Activated naive CD4-positive, alpha-beta T cell treated with anti-CD3 and anti-CD28 coated beads, Interleukin-2, amount 50 U/mL, for 24 hours (primary cell): ENCODE measurements around the gene TYW1B.
"Not testable (repeated sequence)": the region's sequence is repeated elsewhere in the genome, so short reads cannot be mapped to it uniquely, and the experiment has no call there.

ENCODE experiments used
- H3K27ac Mint-ChIP-seq: one replicate; pipeline ENCODE4 v1.8.0; 2021; ENCODE audit warnings: mild to moderate bottlenecking, mixed read lengths
- H3K27me3 Mint-ChIP-seq: one replicate; pipeline ENCODE4 v1.8.0; 2021; ENCODE audit warnings: mixed read lengths
- H3K36me3 Mint-ChIP-seq: one replicate; pipeline ENCODE4 v1.8.0; 2021; ENCODE audit warnings: mixed read lengths
- H3K4me1 Mint-ChIP-seq: one replicate; pipeline ENCODE4 v1.8.0; 2021; ENCODE audit warnings: mixed read lengths
- H3K4me3 Mint-ChIP-seq: one replicate; pipeline ENCODE4 v1.8.0; 2021; ENCODE audit warnings: mild to moderate bottlenecking, mixed read lengths
- H3K9me3 Mint-ChIP-seq: one replicate; pipeline ENCODE4 v1.8.0; 2021; ENCODE audit warnings: mixed read lengths

Gene TYW1B

GRCh38 chr7:72604771-72605611, 223.0 kb downstream of the TYW1B start:
- H3K4me3 Mint-ChIP-seq, H3K4me1 Mint-ChIP-seq, H3K9me3 Mint-ChIP-seq, H3K27me3 Mint-ChIP-seq, H3K27ac Mint-ChIP-seq: not testable (repeated sequence)
- peaks cover 32% of the 10 kb centered on the region for H3K36me3 Mint-ChIP-seq

DNA sequence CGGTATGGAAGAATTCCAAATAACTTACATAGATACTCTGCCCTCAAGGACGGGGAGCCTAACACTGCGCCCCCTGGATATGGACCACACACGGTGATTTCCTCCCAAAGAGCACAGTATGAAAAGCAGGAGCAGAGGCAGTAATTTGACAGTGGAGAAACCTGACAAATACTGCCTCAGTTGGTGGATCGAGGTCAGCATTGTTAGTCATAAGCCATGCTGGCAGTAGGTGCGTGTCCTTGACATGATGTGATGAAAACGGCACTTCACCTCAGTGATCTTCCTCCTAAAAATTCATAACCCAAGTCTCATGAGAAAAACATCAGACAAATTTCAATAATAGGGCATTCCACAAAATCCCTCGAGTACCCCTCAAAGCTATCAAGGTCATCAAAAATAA, 224.5 kb downstream of the TYW1B start:
- H3K4me3 Mint-ChIP-seq, H3K27ac Mint-ChIP-seq, H3K9me3 Mint-ChIP-seq, H3K4me1 Mint-ChIP-seq, H3K27me3 Mint-ChIP-seq: not testable (repeated sequence)
- H3K36me3 Mint-ChIP-seq: peaks cover 30% of the 10 kb centered on the region

GRCh38 chr7:72603073-72603472, 224.9 kb downstream of the TYW1B start:
- H3K27ac Mint-ChIP-seq: no peak overlapping the region
- H3K4me3 Mint-ChIP-seq: no peak overlapping the region
- no peaks in the 10 kb centered on the region for H3K27me3 Mint-ChIP-seq
- peaks cover 28% of the 10 kb centered on the region for H3K36me3 Mint-ChIP-seq
- H3K9me3 Mint-ChIP-seq: no peaks in the 10 kb centered on the region
- peaks cover 4% of the 10 kb centered on the region for H3K4me1 Mint-ChIP-seq

GRCh38 chr7:72601683-72602082, 226.3 kb downstream of the TYW1B start:
- not testable (repeated sequence) for H3K27me3 Mint-ChIP-seq, H3K9me3 Mint-ChIP-seq, H3K27ac Mint-ChIP-seq, H3K4me3 Mint-ChIP-seq, H3K4me1 Mint-ChIP-seq
- H3K36me3 Mint-ChIP-seq: peaks cover 23% of the 10 kb centered on the region

DNA sequence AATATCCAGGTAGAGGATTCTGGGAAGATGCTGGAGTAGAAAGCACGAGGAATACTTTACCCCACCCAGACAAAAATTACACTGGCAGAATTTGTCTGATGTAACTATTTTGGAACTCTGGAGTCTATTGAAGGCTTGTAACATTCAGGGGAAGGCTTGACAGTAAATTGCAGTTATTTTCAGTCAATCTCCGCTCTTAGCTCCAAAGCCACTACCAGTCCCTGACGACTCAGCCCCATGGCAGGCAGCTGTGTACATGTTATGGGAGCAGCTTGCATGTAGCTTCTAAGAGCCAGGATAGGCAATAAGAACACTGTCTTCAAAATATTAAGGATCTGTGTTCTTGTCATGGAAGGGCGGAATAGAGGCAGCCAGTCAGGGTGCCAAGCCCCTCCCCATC, 238.0 kb downstream of the TYW1B start:
- peaks cover 11% of the 10 kb centered on the region for H3K9me3 Mint-ChIP-seq
- not testable (repeated sequence) for H3K4me1 Mint-ChIP-seq, H3K27ac Mint-ChIP-seq, H3K4me3 Mint-ChIP-seq, H3K27me3 Mint-ChIP-seq
- H3K36me3 Mint-ChIP-seq: peaks cover 37% of the 10 kb centered on the region

DNA sequence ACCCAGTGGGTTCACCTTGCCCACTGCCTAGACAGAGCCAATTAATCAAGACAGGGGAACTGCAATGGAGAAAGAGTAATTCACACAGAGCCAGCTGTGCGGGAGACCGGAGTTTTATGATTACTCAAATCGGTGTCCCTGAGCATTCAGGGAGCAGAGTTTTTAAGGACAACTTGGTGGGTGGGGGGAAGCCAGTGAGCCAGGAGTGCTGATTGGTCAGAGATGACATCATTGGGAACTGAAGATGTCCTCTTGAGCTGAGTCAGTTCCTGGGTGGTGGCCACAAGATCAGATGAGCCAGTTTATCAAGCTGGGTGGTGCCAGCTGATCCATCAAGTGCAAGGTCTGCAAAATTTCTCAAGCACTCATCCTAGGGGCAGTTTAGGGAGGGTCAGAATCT, 240.7 kb downstream of the TYW1B start:
- not testable (repeated sequence) for H3K4me1 Mint-ChIP-seq, H3K27ac Mint-ChIP-seq, H3K4me3 Mint-ChIP-seq, H3K27me3 Mint-ChIP-seq
- H3K36me3 Mint-ChIP-seq: peaks cover 45% of the 10 kb centered on the region
- peaks cover 11% of the 10 kb centered on the region for H3K9me3 Mint-ChIP-seq

GRCh38 chr7:72584576-72584975, 243.4 kb downstream of the TYW1B start:
- peaks cover 34% of the 10 kb centered on the region for H3K36me3 Mint-ChIP-seq
- H3K27me3 Mint-ChIP-seq, H3K9me3 Mint-ChIP-seq, H3K27ac Mint-ChIP-seq, H3K4me3 Mint-ChIP-seq, H3K4me1 Mint-ChIP-seq: not testable (repeated sequence)

DNA sequence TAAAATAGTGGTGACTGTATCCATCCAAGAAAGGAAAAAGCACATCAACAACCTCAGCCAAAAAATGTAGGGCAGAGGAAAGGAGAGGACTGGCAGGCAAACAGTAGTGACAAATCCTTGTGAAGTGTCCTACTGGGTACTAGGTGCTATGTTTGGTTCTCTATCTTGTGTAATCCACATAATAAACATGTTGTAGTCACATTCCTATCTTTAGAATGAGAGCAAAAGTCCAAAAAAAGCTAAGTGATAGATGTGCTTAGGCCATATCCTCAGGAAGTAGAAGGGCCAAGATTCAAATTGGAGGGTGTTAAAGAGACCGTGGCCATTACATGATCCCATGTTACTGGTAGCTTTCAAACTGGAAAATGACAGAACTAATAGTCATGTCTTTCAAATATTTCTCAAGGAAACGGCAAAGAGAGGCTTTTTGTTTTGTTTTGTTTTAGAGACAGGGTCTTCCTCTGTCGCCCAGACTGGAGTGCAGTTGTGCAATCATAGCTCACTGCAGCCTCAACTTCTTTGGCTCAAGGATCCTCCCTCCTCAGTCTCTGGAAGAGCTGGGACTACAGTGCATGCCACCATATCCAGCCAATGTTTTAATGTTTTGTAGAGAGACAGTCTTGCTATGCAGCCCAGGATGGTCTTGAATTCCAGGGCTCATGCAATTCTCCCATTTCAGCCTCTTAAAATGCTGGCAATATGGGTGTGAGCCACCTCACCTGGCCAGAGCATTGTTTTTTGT, 244.2 kb downstream of the TYW1B start:
- H3K4me1 Mint-ChIP-seq, H3K4me3 Mint-ChIP-seq, H3K9me3 Mint-ChIP-seq, H3K27me3 Mint-ChIP-seq, H3K27ac Mint-ChIP-seq: not testable (repeated sequence)
- peaks cover 31% of the 10 kb centered on the region for H3K36me3 Mint-ChIP-seq

DNA sequence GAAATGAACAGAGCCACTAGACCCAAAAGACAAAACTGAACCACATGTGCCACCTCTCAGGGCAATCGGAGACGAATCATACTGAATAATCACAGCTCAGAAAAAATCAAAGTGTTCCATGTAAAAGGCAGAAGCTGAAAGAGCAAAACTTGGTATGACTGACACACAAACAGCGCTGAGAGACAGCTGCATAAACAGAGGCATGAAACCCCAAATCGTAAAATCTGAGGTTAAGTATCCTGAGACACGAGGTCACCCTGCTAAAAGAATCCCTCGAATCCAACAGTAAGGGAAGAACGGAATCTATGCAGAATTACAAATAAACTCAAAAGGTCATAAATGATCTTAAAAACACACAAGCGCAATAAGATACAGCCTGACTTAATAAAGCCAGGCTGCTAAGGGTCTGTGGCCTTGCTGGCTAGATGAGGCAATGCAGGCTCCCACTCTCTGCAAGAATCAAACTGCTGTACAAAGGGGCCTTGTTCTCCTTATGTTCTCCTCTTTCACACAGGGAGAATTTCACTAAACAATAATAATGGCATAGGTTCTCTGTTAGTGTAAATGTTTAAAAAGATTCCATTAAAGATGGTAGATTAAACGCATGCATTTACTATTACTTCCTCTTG, 247.7 kb downstream of the TYW1B start:
- peaks cover 29% of the 10 kb centered on the region for H3K36me3 Mint-ChIP-seq
- H3K27me3 Mint-ChIP-seq: not testable (repeated sequence)

GRCh38 chr7:72577107-72577506, 250.9 kb downstream of the TYW1B start:
- peaks cover 23% of the 10 kb centered on the region for H3K36me3 Mint-ChIP-seq
- H3K27me3 Mint-ChIP-seq: no peaks in the 10 kb centered on the region
- H3K27ac Mint-ChIP-seq: no peak overlapping the region
- H3K9me3 Mint-ChIP-seq: peaks cover 5% of the 10 kb centered on the region
- H3K4me1 Mint-ChIP-seq: no peaks in the 10 kb centered on the region
- no peak overlapping the region for H3K4me3 Mint-ChIP-seq

More for the DNA sequence above, 247.7 kb downstream of the TYW1B start:
- H3K9me3 Mint-ChIP-seq, H3K4me1 Mint-ChIP-seq, H3K4me3 Mint-ChIP-seq, H3K27ac Mint-ChIP-seq: not testable (repeated sequence)

DNA sequence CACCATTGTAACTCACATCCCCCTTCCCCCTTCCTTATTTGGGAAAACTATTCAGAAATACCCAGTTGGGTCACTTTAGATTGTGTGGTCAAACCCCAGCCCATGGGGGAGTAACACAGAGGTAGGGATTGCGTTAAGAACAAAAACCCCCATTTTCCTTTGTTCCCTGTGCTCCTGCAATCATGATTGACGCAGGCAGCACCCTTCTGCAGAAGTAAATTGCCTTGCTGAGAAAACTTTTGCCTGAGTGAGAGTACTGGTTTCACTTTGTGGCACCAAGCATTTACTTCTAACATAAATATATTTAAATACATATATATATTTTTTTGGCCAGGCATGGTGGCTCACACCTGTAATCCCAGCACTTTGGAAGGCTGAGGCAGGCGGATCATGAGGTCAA, 266.0 kb downstream of the TYW1B start:
- not testable (repeated sequence) for H3K4me3 Mint-ChIP-seq, H3K27me3 Mint-ChIP-seq, H3K27ac Mint-ChIP-seq, H3K4me1 Mint-ChIP-seq, H3K36me3 Mint-ChIP-seq
- peaks cover 15% of the 10 kb centered on the region for H3K9me3 Mint-ChIP-seq

- not testable (repeated sequence) for H3K27me3 Mint-ChIP-seq, H3K27ac Mint-ChIP-seq, H3K4me1 Mint-ChIP-seq
Measured at GRCh38 chr7:72559546-72559945, 268.5 kb downstream of the TYW1B start.

GRCh38 chr7:72556733-72557132, 271.3 kb downstream of the TYW1B start:
- not testable (repeated sequence) for H3K27me3 Mint-ChIP-seq, H3K4me3 Mint-ChIP-seq, H3K36me3 Mint-ChIP-seq, H3K27ac Mint-ChIP-seq, H3K4me1 Mint-ChIP-seq, H3K9me3 Mint-ChIP-seq

More at GRCh38 chr7:72559546-72559945, 268.5 kb downstream of the TYW1B start:
- H3K36me3 Mint-ChIP-seq, H3K9me3 Mint-ChIP-seq, H3K4me3 Mint-ChIP-seq: not testable (repeated sequence)

- not testable (repeated sequence) for H3K9me3 Mint-ChIP-seq, H3K36me3 Mint-ChIP-seq, H3K4me1 Mint-ChIP-seq, H3K27me3 Mint-ChIP-seq, H3K27ac Mint-ChIP-seq, H3K4me3 Mint-ChIP-seq
Measured at GRCh38 chr7:72555238-72555637, 272.8 kb downstream of the TYW1B start.

DNA sequence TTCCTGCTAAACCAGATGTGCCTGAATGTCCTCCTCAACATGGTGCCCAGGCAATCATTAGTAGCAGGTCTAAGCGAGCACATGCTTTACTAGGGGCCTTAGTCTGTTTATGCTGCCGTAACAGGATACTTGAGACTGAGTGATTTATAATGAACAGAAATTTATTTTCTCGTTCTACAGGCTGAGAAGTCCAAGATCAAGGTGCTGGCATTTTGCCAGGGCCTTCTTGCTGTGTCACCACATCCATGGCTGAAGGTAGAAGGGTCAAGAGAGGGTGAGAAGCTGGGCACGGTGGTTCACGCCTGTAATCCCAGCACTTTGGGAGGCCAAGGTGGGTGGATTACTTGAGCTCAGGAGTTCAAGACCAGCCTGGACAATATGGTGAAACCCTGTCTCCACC, 273.6 kb downstream of the TYW1B start:
- not testable (repeated sequence) for H3K4me3 Mint-ChIP-seq, H3K4me1 Mint-ChIP-seq, H3K9me3 Mint-ChIP-seq, H3K27ac Mint-ChIP-seq, H3K36me3 Mint-ChIP-seq, H3K27me3 Mint-ChIP-seq

DNA sequence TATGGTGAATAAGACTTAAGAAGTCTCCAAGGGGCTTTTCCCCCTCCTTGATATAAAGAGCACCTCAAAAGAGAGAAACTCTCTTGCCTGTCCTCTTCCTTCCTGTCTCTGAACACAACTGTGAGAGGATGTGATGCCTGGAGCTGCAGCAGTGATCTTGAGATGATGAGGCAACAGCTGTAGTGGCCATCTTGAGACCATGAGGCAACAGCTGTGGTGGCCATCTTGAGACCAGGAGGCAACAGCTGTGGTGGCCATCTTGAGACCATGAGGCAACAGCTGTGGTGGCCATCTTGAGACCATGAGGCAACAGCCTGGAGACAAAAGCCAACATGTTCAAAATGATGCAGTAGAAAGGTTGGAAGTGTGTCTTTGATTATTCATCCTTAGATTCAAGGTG, 277.5 kb downstream of the TYW1B start:
- H3K4me1 Mint-ChIP-seq, H3K27ac Mint-ChIP-seq, H3K27me3 Mint-ChIP-seq, H3K36me3 Mint-ChIP-seq, H3K4me3 Mint-ChIP-seq, H3K9me3 Mint-ChIP-seq: not testable (repeated sequence)
